Measurements from ENCODE around the gene AVPI1.
"Not testable (repeated sequence)": the region's sequence is repeated elsewhere in the genome, so short reads cannot be mapped to it uniquely, and the experiment has no call there.

The AVPI1 gene

DNA sequence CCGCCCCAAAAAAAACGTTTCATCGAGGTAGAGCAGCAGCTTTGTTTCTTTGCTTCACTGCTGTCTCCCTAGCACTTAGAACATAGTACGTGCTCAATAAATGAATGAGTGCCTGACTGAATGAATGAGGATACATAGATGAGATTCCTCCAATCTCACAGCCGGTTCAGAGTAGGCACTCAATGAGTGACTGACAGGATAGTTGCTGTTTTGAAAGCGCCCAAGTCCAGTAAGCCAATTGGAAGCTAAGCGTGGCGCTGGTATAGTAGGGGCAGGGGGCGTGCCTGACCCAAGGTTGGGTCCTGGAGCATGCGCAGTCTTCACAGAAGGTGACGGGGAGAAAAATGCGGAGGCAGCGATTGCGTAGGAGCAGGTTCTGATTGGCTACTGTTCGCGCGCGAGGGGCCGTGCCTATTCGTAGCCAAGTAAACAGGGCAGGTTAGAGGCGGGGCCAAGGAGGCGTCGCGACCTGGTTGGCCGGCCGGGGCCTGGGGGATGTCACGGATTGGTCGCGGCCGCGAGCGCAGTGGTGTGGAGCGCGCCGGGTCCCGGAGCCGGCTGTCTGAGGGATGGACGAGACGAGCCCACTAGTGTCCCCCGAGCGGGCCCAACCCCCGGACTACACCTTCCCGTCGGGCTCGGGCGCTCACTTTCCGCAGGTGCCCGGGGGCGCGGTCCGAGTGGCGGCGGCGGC is 46.7 kb downstream of the AVPI1 start, which contains the start of gene PI4K2A:
TSS of gene PI4K2A (plus strand) at position 498 of the 694 bp plus-strand sequence. CDS start at position 570, 72 bp downstream.
- peak; percentile 93 for DNase-seq

DNA sequence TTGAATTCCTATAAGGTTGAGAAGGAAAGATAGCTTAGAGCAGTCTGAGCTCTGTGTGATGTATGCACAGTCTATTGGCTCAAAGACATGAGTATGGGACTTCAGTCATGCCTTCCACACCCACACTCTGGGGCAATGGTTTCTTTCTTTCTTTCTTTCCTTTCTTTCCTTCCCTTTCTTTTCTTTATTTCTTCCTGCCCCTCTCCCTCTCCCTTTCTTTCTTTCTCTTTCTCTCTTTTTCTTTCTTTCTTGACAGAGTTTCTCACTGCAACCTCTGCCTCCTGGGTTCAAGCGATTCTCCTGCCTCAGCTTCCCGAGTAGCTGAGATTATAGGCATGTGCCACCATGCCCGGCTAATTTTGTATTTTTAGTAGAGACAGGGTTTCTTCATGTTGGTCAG is 48.0 kb downstream of the AVPI1 start:
- not testable (repeated sequence) for DNase-seq

DNA sequence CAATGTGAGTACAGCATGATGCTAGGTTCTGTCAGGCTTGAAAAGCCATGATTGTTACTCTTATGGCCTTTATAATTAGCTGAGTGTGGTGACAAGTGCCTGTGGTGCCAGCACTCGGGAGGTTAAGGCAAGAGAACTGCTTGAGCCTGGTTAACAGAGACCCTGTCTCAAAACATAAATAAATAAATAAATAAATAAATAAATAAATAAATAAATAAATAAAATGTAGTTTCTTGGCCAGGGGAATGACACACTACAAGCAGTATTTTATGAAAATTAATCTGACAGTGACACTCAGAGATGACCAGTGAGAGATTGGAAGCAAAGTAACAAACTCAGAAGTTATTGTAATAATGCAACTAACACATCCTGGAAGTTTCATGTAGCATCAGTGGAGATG is 51.5 kb downstream of the AVPI1 start:
- no peak for DNase-seq

DNA sequence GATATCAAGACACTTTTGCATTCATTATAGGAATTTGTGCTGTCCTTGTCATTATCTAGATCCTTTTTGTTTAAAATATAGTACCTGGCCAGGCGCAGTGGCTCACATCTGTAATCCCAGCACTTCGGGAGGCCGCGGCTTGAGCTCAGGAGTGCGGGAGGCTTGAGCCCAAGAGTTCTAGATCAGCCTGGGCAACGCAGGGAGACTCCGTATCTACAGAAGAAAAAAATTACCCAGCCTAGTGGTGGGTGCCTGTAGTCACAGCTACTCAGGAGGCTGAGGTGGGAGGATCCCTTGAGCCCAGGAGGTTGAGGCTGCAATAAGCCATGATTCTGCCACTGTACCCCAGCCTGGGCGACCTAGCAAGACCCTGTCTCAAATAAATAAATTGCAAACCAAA is 53.1 kb downstream of the AVPI1 start:
- no peak for DNase-seq

DNA sequence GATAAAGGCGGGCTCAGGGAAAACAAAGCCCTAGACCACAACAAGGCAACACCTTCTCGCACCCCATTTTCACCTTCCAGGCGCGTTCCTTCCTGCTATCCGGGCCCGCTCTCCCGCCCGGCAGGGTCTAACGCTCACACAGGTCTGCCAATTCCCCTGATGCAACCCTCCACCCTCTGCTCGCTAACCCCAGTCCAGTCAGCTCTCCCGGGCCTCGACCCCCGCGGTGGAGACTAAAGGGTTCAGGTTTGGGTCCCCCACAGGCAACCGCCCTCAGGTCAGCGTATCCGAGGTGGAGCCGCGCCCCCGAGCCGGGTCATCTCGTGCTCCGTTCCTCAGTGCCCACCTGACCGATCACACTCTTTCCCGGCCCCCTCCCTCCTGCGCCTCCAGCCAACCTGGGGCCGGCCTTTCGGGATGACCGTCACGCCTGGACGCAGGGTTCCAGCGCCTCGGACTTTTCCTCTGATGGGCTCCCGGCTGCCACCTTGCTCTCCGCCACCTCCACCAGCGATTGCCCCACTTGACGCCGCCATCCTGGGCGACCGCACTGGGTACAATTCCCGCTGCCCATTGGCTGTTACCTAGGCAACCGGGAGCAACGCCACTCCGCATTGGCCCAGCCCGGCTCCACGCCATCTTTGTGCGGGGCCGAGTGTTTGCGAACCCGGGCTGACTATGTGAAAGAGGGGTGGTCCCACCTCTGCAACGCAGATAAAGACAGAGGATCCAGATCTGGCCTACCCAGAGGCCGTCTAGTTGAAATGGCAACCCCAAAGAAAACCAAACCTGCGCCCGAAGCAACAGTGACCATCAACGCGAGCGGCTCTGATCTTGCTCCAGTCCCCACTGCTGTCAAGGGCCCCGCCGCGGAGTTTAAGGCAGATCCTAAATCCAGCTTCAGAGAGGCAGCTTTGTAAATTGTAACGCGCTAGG is 53.8 kb downstream of the AVPI1 start, which contains the start of gene MORN4:
TSS of gene MORN4 (minus strand) at position 552 of the 936 bp plus-strand sequence. CDS start 13,847 bp downstream, outside the sequence.
- peak; percentile 70 for DNase-seq

DNA sequence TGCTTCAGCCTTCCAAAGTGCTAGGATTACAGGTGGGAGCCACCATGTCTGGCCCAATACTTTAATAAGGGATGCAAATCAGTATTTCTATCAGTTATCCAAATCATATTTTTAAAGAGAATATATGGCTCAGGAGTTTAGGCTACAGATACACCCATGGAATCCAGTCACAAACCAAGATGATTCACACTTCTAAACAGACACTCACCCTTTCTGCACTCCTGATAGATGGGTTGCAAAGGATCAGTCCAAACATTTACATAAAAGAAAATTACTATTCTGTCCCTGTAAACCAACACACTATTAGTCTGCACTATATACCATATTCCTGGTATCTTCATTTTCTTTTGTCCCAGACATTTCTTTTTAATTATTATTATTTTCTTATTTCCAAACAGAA is 55.9 kb downstream of the AVPI1 start:
- no peak for DNase-seq

DNA sequence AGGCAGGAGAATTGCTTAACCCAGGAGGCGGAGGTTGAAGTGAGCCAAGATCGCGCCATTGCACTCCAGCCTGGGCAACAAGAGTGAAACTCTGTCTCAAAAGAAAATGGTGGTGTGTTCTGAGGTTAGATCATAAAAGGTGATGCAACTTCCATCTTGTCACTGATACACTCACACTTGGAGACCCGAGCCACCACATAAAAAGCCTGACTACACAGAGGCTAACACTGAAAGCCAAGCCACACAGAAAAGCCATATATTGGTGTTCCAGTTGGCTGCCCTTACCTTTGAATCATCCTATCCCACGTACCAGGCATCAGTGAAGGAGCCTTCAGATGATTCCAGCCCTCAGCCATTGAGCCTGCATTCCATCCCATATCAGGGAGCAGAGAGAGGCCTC is 57.8 kb downstream of the AVPI1 start:
- DNase-seq, result no peak

DNA sequence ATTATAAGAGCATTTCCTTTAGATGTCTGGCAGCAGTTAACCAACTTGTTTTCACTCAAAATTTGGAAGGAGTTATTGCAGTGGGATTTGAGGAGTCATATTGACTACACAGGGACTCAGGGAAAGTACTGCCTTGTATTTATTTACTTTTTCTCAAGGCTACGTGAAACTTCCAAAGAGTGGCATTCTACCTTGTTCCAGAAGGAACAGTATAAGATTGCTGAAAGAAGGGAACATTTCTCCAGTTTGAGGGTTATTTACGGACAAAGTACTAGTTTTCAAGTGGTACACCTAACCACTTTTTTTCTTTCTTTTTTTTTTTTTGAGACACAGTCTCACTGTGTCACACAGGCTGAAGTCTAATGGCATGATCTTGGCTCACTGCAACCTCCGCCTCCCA is 58.8 kb downstream of the AVPI1 start:
- DNase-seq, result no peak

DNA sequence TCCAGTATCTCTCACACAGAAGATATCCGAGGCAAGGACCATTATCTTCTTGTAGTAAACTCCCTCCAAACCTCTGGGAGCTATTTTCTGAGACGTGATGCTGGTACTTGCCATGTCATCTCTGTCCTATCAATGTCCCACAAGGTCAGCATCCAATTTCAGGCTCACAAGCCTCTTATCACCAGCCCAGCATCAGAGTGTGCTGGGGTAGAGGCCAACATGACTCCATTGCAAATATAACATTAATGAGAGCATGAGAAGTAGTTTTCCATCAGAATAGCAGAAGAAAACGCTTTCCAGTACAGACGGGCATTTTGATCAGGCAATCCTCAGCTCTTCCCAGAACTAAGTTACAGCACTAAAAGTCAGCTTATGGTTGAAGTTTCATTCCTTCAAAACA is 59.3 kb downstream of the AVPI1 start:
- DNase-seq, result no peak

All from NCI-H526 treated with DMSO at 0.1 percent for 48 hours (cell line).